Effector memory CD4-positive, alpha-beta T cell (primary cell): ENCODE measurements around the gene PID1.

ENCODE experiments used
- DNase-seq, 3 donors: peaks; one replicate each; pipeline ENCODE4 v3.0.0-alpha.2; 2020
- H3K27ac ChIP-seq: 2 replicates; pipeline ENCODE4 v1.7.0; 2013; ENCODE audit warnings: mild to moderate bottlenecking, low read length, moderate library complexity; ENCODE audit not compliant: insufficient read depth, poor library complexity, severe bottlenecking
- H3K27me3 ChIP-seq: replicated peaks from 2 replicates; pipeline ENCODE4 v1.7.0; 2013; ENCODE audit warnings: mild to moderate bottlenecking, low read length; ENCODE audit not compliant: insufficient read depth, control insufficient read depth, poor library complexity, severe bottlenecking
- H3K36me3 ChIP-seq: 2 replicates; pipeline ENCODE4 v1.7.0; 2013; ENCODE audit warnings: mild to moderate bottlenecking, low read length, moderate library complexity; ENCODE audit not compliant: control insufficient read depth, insufficient read depth
- H3K4me1 ChIP-seq: 2 replicates; pipeline ENCODE4 v1.7.0; 2013; ENCODE audit warnings: low read length, mild to moderate bottlenecking; ENCODE audit not compliant: control insufficient read depth, insufficient read depth, poor library complexity, severe bottlenecking
- H3K4me3 ChIP-seq: 2 replicates; pipeline ENCODE4 v1.7.0; 2013; ENCODE audit warnings: low read length, low read depth, mild to moderate bottlenecking; ENCODE audit not compliant: insufficient read depth, poor library complexity, severe bottlenecking
- H3K9me3 ChIP-seq: 2 replicates; pipeline ENCODE4 v1.7.0; 2013; ENCODE audit warnings: mild to moderate bottlenecking, low read length, moderate library complexity; ENCODE audit not compliant: control insufficient read depth

The PID1 gene

DNA sequence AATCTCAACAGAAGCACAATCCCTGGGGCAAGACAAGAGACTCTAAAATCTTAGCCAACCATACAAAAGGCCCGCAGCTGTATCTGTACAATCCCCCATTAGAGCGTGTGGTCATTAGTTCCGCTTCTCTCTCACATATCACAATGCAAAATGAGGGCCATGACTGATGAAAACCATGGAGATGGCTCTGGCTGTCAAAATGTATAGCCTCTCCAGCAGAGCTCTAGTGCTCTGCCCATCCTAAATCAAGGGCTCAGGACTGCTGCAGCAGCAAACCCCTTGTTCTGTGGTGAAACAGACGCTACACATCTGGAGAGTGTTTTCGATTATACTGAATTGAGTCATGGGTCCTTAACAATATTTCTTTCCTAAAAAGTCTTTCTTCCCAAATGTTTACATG lies 221.0 kb downstream of the PID1 start:
- no peaks in the 10 kb centered on the region for H3K27me3 ChIP-seq
- H3K4me1 ChIP-seq, result no peaks in the 10 kb centered on the region
- no peaks in the 10 kb centered on the region for H3K9me3 ChIP-seq
- H3K36me3 ChIP-seq, result no peaks in the 10 kb centered on the region
- no peak overlapping the region for H3K4me3 ChIP-seq
- DNase-seq, result no peak
- no peak overlapping the region for H3K27ac ChIP-seq

DNA sequence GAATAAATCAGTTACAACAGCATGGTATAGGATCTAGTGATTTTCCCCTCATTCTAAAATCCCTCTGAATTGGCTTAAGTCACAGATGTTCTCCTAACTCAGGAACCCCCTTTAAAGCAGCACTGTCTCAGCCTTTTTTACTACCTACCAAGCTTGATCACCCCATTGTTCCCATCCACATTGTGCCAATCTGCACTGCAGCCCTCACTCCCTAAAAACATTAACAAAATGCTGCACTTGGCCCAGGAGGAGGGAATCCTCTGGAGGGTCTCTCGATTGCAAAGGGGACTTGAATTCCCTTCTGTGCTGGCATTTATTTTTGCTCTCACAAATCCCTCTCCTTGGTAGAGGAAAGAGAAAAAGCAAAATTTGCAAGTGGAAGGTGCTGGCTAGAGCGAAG lies 223.0 kb downstream of the PID1 start:
- Histone ChIP-seq H3K36me3 (no peaks in the 10 kb centered on the region), H3K27ac (no peak overlapping the region), H3K4me1 (no peaks in the 10 kb centered on the region), H3K27me3 (no peaks in the 10 kb centered on the region), H3K9me3 (no peaks in the 10 kb centered on the region), H3K4me3 (no peak overlapping the region)
- DNase-seq, result no peak

DNA sequence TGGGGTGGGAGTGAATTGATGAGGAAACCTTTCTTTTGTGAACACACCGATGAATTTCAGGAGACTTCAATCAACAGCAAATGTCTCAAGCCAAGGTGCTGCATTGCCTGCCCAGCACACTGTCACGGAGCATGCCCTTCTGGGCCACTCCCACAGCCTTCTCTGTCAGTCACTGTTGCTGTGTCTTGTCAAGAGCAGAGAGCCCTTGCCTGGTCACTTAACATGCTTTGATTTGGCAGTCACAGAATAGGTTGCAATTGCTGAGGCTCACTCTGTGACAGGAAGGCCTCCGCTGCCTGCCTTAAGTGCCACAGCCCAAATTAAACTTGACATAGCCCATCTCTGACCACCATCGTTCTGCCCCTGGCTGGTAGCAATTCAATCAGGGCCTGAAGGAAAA lies 225.4 kb downstream of the PID1 start:
- H3K9me3 ChIP-seq, result no peaks in the 10 kb centered on the region
- H3K36me3 ChIP-seq, result no peaks in the 10 kb centered on the region
- H3K27me3 ChIP-seq, result no peaks in the 10 kb centered on the region
- no peak overlapping the region for H3K4me3 ChIP-seq
- no peak overlapping the region for H3K27ac ChIP-seq
- H3K4me1 ChIP-seq, result no peaks in the 10 kb centered on the region
- DNase-seq, result no peak

DNA sequence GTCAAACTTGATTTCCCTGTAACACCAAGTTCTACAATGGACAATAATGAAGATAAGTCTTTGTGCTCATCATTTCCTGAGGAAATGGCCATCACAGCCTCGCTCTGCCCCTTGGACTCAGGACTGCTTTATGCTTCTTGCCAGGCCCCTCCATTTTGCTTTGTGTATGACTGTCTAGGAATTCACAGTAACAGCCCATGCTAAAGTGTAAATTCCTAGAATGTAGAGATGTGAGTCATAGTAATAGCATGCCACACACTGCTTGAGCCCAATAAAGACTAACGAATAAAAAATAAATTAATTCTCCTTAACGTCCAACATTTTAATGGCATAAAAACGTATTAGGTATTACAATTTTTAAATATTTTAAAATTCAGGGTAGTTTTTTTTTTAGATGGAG lies 226.5 kb downstream of the PID1 start:
- no peak overlapping the region for H3K27ac ChIP-seq
- no peaks in the 10 kb centered on the region for H3K27me3 ChIP-seq
- no peaks in the 10 kb centered on the region for H3K4me1 ChIP-seq
- H3K4me3 ChIP-seq, result no peak overlapping the region
- DNase-seq, result no peak
- no peaks in the 10 kb centered on the region for H3K9me3 ChIP-seq
- H3K36me3 ChIP-seq, result no peaks in the 10 kb centered on the region

DNA sequence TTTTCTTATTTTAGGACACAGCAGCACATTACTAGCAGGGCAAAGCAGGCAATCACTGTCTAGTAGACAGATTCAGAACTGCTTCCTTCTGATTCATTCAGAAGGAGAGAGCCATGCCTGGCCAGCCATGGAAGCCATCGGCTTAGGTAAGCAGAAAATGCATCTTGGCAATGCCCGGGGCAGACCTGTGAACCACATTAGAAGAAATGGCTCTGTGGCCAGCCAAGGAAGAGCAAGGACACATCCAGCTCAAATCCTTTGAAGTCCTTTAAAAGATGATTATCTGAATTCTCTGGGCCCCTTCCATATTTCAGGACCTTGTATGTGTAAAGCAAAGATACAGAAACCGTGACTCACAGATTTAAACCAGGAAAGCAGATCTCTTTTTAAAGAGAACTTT lies 227.4 kb downstream of the PID1 start:
- H3K4me3 ChIP-seq, result no peak overlapping the region
- no peak for DNase-seq
- H3K36me3 ChIP-seq, result no peaks in the 10 kb centered on the region
- no peaks in the 10 kb centered on the region for H3K9me3 ChIP-seq
- no peaks in the 10 kb centered on the region for H3K4me1 ChIP-seq
- H3K27me3 ChIP-seq, result no peaks in the 10 kb centered on the region
- no peak overlapping the region for H3K27ac ChIP-seq

DNA sequence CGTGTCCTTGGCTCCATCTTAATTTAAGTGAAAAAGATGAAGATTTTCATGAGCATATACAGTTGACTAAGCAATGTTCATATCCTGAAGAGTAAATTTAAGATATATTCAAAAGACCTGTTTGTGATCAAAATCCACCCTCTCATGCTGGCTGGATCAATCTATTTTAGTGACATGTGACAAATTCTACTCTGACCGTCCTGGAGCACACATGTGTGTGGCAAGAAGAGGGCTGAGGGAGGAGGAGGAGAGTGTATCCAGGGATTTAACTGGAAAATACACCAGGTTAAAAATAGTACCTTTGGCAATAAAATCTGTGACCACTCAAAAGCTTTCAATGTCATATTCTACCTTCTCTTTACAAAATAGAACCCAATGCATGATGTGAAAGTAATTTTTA lies 228.7 kb downstream of the PID1 start:
- no peaks in the 10 kb centered on the region for H3K4me1 ChIP-seq
- H3K27me3 ChIP-seq, result no peaks in the 10 kb centered on the region
- no peak overlapping the region for H3K27ac ChIP-seq
- H3K36me3 ChIP-seq, result no peaks in the 10 kb centered on the region
- DNase-seq, result no peak
- no peaks in the 10 kb centered on the region for H3K9me3 ChIP-seq
- H3K4me3 ChIP-seq, result no peak overlapping the region

DNA sequence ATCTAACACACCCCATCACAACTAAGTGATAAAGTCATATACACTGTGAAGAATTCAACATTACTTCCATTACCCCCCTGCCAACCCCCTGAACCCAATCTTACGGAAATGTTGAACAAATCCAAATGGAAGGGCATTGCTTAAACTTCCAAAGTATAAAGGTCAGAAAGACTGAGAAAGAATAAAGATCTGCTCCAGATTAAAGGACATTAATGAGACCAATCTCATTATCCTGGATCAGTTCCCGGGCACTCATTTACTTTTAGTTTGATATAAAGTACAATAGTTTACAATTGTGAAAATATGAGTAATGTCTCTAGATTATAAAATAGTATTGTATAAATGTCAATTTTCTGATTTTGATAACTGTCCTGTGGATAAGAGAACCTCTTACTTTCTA lies 229.4 kb downstream of the PID1 start:
- no peak overlapping the region for H3K4me3 ChIP-seq
- H3K36me3 ChIP-seq, result no peaks in the 10 kb centered on the region
- H3K27me3 ChIP-seq, result no peaks in the 10 kb centered on the region
- no peaks in the 10 kb centered on the region for H3K4me1 ChIP-seq
- no peak overlapping the region for H3K27ac ChIP-seq
- no peak for DNase-seq
- H3K9me3 ChIP-seq, result no peaks in the 10 kb centered on the region

DNA sequence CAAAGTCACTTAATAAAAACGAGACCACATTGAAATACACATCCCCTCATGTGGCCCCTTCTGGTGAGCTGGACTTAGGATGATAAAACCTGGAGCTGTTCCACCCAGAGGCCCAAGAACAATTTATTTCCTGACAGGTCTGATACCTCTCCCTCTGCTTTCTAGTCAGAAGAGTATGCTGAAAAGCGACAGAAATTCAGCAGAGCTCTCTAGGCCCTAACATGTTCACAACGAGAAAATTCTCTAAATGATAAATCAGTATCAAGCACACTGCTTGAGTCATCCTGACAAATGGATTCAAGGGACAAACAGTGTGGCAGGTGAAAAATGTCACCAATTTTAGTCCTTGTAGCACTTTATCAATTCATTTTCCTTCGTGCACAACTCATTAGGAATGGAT lies 233.5 kb downstream of the PID1 start:
- H3K36me3 ChIP-seq, result no peaks in the 10 kb centered on the region
- H3K4me3 ChIP-seq, result no peak overlapping the region
- DNase-seq, result no peak
- no peak overlapping the region for H3K27ac ChIP-seq
- no peaks in the 10 kb centered on the region for H3K4me1 ChIP-seq
- no peaks in the 10 kb centered on the region for H3K27me3 ChIP-seq
- H3K9me3 ChIP-seq, result no peaks in the 10 kb centered on the region

DNA sequence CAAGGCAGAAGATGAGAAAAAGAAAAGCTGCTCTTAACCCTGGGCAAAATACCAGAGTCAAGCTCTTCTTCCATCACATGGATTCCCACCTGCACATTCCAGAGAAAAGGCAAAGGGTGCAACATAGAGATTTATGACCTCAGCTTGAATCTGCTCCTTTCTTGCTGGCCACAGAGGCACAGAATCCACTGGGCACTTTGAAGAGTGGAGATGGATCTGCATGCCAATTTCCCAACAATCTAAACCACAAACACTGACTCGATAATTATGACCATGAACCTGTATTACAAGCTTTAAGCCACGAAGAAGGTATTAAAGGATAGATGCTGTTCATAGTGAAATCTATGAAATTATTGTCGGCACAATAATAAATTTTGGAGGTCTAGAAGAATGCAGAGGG lies 237.3 kb downstream of the PID1 start:
- H3K9me3 ChIP-seq, result no peaks in the 10 kb centered on the region
- no peaks in the 10 kb centered on the region for H3K4me1 ChIP-seq
- H3K36me3 ChIP-seq, result no peaks in the 10 kb centered on the region
- no peak overlapping the region for H3K4me3 ChIP-seq
- DNase-seq, result no peak
- no peak overlapping the region for H3K27ac ChIP-seq
- H3K27me3 ChIP-seq, result no peaks in the 10 kb centered on the region

DNA sequence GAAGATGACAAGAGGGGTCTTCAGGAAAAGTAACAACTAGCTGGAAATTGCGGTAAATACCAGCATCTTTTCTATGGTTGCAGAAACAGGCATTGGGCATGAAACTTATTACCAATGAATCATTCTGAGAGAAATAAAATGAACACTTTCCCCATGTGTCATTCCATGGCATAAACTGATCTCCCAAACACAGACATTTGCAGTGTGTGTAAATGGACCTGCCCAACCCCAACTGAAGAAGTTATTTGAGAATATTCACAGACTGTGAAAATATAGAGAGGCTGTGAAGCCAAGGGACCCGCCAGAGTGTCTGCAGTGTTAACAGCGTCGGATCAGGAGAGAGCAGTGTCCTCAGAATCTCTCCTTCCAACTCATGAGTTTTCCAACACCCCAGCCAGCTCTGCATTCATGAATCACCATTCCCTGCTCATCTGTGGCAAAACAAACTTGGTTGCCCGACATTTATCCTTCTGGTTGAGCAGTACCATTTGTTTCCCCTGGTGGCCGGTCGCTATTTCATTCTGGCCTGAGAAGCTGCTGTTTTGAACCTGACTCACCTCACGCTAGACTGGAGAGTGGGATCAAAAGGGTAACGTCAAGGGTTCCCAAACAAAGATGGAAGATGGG lies 238.4 kb downstream of the PID1 start:
- H3K4me1 ChIP-seq, result no peaks in the 10 kb centered on the region
- H3K27ac ChIP-seq, result no peak overlapping the region
- H3K9me3 ChIP-seq, result no peaks in the 10 kb centered on the region
- H3K4me3 ChIP-seq, result no peak overlapping the region
- H3K36me3 ChIP-seq, result no peaks in the 10 kb centered on the region
- DNase-seq, result no peak
- no peaks in the 10 kb centered on the region for H3K27me3 ChIP-seq
